Testis (tissue), 3 donors: ENCODE measurements around the gene SETD7. TPM values are rescaled to one million over a fixed set of nuclear protein-coding genes. Genes with fewer than 3 reads are reported as not detected.

Source experiments
- DNase-seq: peaks from one replicate; pipeline ENCODE4 v3.0.0-alpha.2; 2019
- H3K27ac ChIP-seq, 2 donors: fragments of 200-600 bp; sonication (generic); one replicate each; pipeline ENCODE4 v1.5.1; 2019
- H3K27me3 ChIP-seq: fragments of 200-600 bp; sonication (generic); one replicate; pipeline ENCODE4 v1.5.1; 2019
- H3K36me3 ChIP-seq: fragments of 200-600 bp; sonication (generic); one replicate; pipeline ENCODE4 v1.5.1; 2017; ENCODE audit warnings: low read depth; ENCODE audit errors: missing control alignments
- H3K4me1 ChIP-seq: fragments of 200-600 bp; sonication (generic); one replicate; pipeline ENCODE4 v1.5.1; 2019
- H3K4me3 ChIP-seq, 2 donors: fragments of 200-600 bp; sonication (generic); one replicate each; pipeline ENCODE4 v1.5.1; 2017 to 2019
- H3K9me3 ChIP-seq: fragments of 200-600 bp; sonication (generic); one replicate; pipeline ENCODE4 v1.5.1; 2017
- POLR2A ChIP-seq: fragments of 450-650 bp; IDR thresholded peaks from one replicate; pipeline ENCODE4 v1.6.1; 2017; ENCODE audit warnings: antibody characterized with exemption, mild to moderate bottlenecking, moderate library complexity
- WGBS, 2 donors: methylation state at CpG; one replicate each; pipeline ENCODE4 v1.1.5; 2018; 5-methylcytosine and 5-hydroxymethylcytosine counted together
- intact Hi-C: fragments of 100-400 bp; cut with DNase I; formaldehyde crosslinking; loops from one replicate; pipeline ENCODE4 v1.15.1; 2023; ENCODE audit warnings: low total_unique reads
- polyA plus RNA-seq: library from polyadenylated mRNA; stranded (reverse); fragments of 350-450 nt; fragmentation: Illumina TruSeq; extraction: RNeasy Lipid Tissue Mini Kit (QIAGEN cat#74804); gene quantifications from one replicate; pipeline ENCODE4 v1.2.3, GENCODE V29; 2014; ENCODE audit warnings: low read depth, low replicate concordance; ENCODE audit not compliant: insufficient read depth
- total RNA-seq, 2 donors: library from RNA; depleted of rRNA; stranded (reverse); fragments of >200 nt; gene quantifications; one replicate each; pipeline ENCODE4 v1.2.3, GENCODE V29; 2016
- TF ChIP-seq, protein P1 (sequence below), 3 experiments: fragments of 450-650 bp in 2 of 3; fragments of 200-600 bp in 1 of 3; sonication (generic) in 1 of 3; IDR thresholded peaks; one replicate each; pipeline ENCODE4 v1.5.1; 2016 to 2019; ENCODE audit warnings: antibody characterized with exemption in 3 of 3, mild to moderate bottlenecking in 2 of 3, moderate library complexity in 1 of 3

SETD7 gene
- total and polyA plus RNA-seq, 3 donors from 2014 or later, result 39.1 to 66.5 (median 65.7) TPM

DNA sequence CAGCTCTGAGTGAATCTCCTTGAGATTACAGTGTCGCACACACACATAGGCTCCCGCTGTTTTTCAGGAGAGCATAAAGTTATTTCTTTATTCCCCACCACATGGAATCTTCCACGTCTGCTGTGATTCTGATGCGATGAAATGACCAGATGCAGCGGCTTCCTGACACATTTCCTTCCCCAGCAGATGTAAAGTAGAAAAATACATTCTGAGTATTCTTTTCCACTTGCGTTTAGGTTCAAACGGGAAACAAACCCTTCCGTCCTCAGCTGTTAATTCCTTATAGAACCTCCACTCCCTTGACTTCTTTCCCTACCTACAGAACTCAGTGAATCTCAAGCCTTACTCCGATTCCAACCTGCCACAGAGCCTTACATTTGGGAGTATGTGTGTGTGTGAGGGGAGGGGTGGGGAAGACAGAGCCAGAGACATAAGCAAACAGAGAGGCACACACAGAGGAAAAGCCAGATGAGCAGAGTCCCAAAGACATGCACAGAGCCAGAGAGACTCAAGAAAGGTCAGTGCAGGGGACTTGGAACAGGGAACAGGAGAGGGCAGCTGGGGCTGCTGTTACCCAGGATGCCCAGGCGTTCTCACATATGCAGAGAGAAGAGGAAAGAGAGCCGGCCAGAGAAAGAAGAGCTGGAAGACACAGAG, 47.3 kb downstream of the SETD7 start:
- Histone ChIP-seq H3K36me3 (no peaks in the 10 kb centered on the region), H3K4me3 (no peak overlapping the region), H3K27ac (no peak overlapping the region), H3K27me3 (no peaks in the 10 kb centered on the region), H3K4me1 (no peaks in the 10 kb centered on the region), H3K9me3 (no peaks in the 10 kb centered on the region)
- WGBS, 2 donors, result 92% methylated on average over 11 of the region's 11 CpGs
- TF ChIP-seq, protein P1, sequence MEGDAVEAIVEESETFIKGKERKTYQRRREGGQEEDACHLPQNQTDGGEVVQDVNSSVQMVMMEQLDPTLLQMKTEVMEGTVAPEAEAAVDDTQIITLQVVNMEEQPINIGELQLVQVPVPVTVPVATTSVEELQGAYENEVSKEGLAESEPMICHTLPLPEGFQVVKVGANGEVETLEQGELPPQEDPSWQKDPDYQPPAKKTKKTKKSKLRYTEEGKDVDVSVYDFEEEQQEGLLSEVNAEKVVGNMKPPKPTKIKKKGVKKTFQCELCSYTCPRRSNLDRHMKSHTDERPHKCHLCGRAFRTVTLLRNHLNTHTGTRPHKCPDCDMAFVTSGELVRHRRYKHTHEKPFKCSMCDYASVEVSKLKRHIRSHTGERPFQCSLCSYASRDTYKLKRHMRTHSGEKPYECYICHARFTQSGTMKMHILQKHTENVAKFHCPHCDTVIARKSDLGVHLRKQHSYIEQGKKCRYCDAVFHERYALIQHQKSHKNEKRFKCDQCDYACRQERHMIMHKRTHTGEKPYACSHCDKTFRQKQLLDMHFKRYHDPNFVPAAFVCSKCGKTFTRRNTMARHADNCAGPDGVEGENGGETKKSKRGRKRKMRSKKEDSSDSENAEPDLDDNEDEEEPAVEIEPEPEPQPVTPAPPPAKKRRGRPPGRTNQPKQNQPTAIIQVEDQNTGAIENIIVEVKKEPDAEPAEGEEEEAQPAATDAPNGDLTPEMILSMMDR (IDR thresholded peaks at IDR 0.05), result no peak
- TF ChIP-seq POLR2A, result no peak
- no peak for DNase-seq
- intact Hi-C loops, result no loop called here

DNA sequence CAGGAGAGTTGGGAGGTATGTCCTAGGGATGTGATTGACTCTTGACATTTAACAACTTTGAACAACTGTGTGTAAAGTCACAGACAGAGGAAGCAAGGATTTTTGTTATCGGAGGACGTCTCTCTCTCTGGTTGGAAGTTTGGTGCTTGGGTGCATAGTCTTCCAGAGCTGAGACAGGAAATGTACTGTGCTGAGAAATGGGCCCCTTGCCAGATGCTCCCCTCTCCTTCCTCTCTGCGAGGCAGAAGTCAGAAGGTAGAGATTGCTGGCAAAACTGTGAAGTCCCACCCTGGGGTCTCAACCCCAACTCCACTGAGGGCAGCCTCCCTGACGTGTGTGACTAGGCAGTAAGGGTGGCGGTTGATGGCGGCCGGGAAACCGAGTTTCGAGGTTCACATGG, 49.2 kb downstream of the SETD7 start:
- DNase-seq, result no peak
- TF ChIP-seq POLR2A, result no peak
- no peaks in the 10 kb centered on the region for H3K36me3 ChIP-seq
- H3K4me1 ChIP-seq, result no peaks in the 10 kb centered on the region
- no peaks in the 10 kb centered on the region for H3K27me3 ChIP-seq
- no peaks in the 10 kb centered on the region for H3K9me3 ChIP-seq
- intact Hi-C loops, result no loop called here
- WGBS, 2 donors, result 76 to 86% methylated on average over 7 to 9 of the region's 9 CpGs
- H3K27ac ChIP-seq, result no peak overlapping the region
- no peak overlapping the region for H3K4me3 ChIP-seq

DNA sequence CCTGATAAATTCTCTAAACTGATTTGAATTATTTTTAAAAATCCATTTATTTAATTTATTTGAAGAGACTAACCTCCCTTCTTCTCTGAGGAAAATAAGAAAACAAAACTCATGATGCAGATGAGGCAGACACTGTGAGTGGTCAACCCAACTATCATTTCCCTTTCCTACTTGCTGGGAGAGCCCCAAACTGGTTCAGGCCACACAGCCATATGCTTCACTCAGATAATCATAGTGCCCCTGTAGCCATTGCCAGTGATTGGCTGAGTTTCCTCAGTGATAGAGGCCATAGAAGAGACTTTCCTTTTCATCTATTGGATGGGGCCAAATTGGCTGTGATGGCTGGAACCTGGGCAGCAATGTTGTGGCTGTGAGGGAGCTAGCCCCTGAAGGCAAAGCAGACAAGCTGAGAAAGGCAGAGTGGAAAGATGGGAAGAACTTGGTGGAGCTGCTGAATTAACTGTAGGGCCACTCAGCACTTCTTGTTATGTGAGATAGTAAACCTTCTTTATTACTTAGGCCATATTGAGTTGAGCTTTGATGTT, 52.3 kb downstream of the SETD7 start:
- no peak overlapping the region for H3K27ac ChIP-seq
- DNase-seq, result no peak
- H3K4me1 ChIP-seq, result no peaks in the 10 kb centered on the region
- H3K27me3 ChIP-seq, result no peaks in the 10 kb centered on the region
- no peak overlapping the region for H3K4me3 ChIP-seq
- no peaks in the 10 kb centered on the region for H3K9me3 ChIP-seq
- TF ChIP-seq POLR2A, result no peak
- TF ChIP-seq, protein P1 (IDR thresholded peaks at IDR 0.05), result no peak
- H3K36me3 ChIP-seq, result no peaks in the 10 kb centered on the region
- intact Hi-C loops, result no loop called here

DNA sequence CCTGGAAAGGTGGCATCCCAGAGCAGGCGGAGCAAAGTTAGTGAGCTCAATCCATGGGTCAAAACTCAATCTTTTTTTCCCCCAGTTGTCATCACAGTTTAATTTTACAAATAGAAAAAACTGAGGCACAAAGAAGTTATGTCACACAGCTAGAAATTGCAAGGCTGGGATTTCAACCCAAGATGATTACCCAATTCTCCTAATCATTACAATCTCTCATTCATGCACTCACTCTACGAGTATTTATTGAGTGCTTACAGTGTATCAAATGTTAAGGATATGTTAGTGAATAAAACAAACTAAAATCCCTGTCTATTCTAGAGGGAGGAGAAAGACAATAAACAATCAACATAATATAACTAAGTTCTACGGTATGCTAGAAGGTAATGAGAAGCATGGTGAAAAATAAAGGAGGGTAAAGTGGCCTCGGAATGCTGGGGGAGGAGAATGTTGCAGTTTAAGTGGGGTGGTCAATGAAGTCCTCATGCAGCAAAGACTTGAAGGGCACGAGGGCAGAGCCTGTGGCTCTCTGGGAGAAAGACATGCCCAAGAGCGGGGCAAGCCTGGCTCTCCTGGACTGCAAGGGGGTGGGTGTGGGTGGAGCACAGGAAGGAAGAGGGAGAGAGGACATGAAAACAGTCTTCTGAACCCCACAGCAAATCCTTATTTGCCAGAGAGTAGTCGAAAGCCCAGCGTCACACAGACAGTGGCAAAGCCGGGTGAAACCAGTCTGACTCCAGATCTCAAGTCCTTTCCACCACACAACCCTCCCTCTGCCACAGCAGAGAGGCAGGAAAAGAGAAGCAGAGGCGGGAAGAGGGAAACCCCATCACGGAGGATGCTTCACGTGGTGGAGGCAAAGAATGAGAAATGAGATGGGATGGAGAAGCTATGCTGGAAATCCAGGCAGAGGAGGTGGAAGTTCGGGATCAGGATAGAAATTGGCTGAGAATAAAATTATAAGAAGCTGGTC, 53.8 kb downstream of the SETD7 start:
- Histone ChIP-seq H3K36me3 (no peaks in the 10 kb centered on the region), H3K27me3 (no peaks in the 10 kb centered on the region), H3K4me1 (no peaks in the 10 kb centered on the region), H3K4me3 (no peak overlapping the region), H3K9me3 (no peaks in the 10 kb centered on the region), H3K27ac (no peak overlapping the region)
- DNase-seq, result no peak
- intact Hi-C loops, result no loop called here
- WGBS, 2 donors, result 76 to 92% methylated on average over 13 of the region's 13 CpGs
- TF ChIP-seq POLR2A, result no peak
- TF ChIP-seq, protein P1 (IDR thresholded peaks at IDR 0.05), result no peak

DNA sequence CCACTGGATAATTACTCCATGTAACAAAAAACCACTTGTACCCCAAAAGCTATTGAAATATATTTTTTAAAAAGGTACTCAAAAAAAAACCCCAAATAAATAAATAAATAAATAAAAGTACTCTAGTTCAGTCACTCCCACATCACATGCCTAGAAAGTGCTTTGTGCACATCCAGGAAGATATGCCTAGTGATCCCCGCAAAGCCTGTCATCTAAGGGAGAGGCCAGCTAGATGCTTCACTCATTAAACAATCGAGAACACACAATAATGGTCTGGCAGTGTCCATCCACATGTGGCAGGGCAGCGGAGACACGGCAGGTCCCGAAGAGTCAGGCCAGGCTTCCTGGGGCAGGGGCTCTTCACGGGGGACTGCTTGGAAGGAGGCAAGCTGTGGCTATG, 54.5 kb downstream of the SETD7 start:
- Histone ChIP-seq H3K9me3 (no peaks in the 10 kb centered on the region), H3K27ac (no peak overlapping the region), H3K4me3 (no peak overlapping the region), H3K27me3 (no peaks in the 10 kb centered on the region), H3K4me1 (no peaks in the 10 kb centered on the region), H3K36me3 (no peaks in the 10 kb centered on the region)
- WGBS, 2 donors, result 89 to 93% methylated on average over 6 of the region's 6 CpGs
- TF ChIP-seq POLR2A, result no peak
- TF ChIP-seq, protein P1 (IDR thresholded peaks at IDR 0.05), result no peak
- intact Hi-C loops, result no loop called here
- DNase-seq, result no peak
